Lower leg skin (tissue), 3 donors: ENCODE data around the gene ANO2.

ENCODE experiments used
- CTCF ChIP-seq, 3 donors: fragments of 450-650 bp; IDR thresholded peaks; one replicate each; pipeline ENCODE4 v1.5.1; 2016; ENCODE audit warnings: antibody characterized with exemption in 3 of 3, mild to moderate bottlenecking in 3 of 3, moderate library complexity in 2 of 3
- POLR2A ChIP-seq, 2 donors: fragments of 450-650 bp; IDR thresholded peaks; one replicate each; pipeline ENCODE4 v1.6.1; 2016 to 2017; ENCODE audit warnings: antibody characterized with exemption in 2 of 2, mild to moderate bottlenecking in 1 of 2, moderate library complexity in 1 of 2

- TF ChIP-seq POLR2A (IDR thresholded peaks at IDR 0.05) (no peak), CTCF (IDR thresholded peaks at IDR 0.05) (no peak)
These were observed 253.1 kb downstream of the ANO2 start for GRCh38 chr12:5691943-5692342.
